ENCODE results near the gene IKZF2.

GRCh38 chr2:213098612-213099011, 52.8 kb downstream of the IKZF2 start:
- no peak for TF ChIP-seq CTCF (IDR thresholded peaks at IDR 0.05)
- no peak for TF ChIP-seq POLR2AphosphoS5 (IDR thresholded peaks at IDR 0.05)
